Measurements from ENCODE around the gene ZNF580.

DNA sequence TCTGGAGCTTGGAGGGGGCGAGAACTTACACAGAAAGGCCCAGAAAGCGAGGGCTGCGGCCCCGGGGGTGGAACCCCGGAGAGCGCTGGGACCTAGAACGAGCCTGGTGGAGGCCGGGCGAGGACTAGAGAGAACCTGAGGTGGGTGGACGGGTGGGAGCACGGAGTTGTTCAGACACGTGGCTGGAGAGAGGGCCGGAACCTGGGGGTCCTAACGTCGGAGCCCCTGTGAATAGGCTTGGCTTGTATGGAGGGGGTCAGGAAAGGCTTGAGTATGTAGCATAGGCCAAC is 3.0 kb downstream of the ZNF580 start:
- no peak for TF ChIP-seq POLR2A (IDR thresholded peaks at IDR 0.05)
- TF ChIP-seq, protein P1, sequence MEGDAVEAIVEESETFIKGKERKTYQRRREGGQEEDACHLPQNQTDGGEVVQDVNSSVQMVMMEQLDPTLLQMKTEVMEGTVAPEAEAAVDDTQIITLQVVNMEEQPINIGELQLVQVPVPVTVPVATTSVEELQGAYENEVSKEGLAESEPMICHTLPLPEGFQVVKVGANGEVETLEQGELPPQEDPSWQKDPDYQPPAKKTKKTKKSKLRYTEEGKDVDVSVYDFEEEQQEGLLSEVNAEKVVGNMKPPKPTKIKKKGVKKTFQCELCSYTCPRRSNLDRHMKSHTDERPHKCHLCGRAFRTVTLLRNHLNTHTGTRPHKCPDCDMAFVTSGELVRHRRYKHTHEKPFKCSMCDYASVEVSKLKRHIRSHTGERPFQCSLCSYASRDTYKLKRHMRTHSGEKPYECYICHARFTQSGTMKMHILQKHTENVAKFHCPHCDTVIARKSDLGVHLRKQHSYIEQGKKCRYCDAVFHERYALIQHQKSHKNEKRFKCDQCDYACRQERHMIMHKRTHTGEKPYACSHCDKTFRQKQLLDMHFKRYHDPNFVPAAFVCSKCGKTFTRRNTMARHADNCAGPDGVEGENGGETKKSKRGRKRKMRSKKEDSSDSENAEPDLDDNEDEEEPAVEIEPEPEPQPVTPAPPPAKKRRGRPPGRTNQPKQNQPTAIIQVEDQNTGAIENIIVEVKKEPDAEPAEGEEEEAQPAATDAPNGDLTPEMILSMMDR (IDR thresholded peaks at IDR 0.05) = no peak
- TF ChIP-seq POLR2AphosphoS5 (IDR thresholded peaks at IDR 0.05) = no peak

Measured in prostate gland (tissue), 2 donors.